ENCODE results near the gene CROCC.
"Not testable (repeated sequence)": the region's sequence is repeated elsewhere in the genome, so short reads cannot be mapped to it uniquely, and the experiment has no call there.

The CROCC gene

DNA sequence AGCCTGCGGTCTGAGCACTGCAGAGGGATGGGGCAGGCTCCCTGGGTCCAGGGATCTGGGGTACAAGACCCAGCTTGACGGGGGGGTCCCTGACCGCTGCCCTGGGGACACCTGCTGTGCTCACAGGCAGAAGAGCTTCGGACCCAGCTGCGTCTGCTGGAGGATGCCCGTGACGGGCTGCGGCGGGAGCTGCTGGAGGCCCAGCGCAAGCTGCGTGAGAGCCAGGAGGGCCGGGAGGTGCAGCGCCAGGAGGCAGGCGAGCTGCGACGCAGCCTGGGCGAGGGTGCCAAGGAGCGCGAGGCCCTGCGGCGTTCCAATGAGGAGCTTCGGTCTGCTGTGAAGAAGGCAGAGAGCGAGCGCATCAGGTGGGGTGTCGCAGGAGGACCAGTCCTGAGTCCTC lies 33.5 kb downstream of the CROCC start:
- H3K27ac Mint-ChIP-seq: no peak overlapping the region
- H3K4me1 Mint-ChIP-seq (ENCODE audit: low read depth): peaks cover 3% of the 10 kb centered on the region
- no peaks in the 10 kb centered on the region for H3K9me3 Mint-ChIP-seq
- H3K27me3 Mint-ChIP-seq (ENCODE audit: low read depth): no peaks in the 10 kb centered on the region
- DNase-seq (ENCODE audit: low spot score): no peak
- no peaks in the 10 kb centered on the region for H3K36me3 Mint-ChIP-seq (ENCODE audit: low read depth)
- no peak overlapping the region for H3K4me3 Mint-ChIP-seq

- H3K9me3 Mint-ChIP-seq: no peaks in the 10 kb centered on the region
- no peaks in the 10 kb centered on the region for H3K36me3 Mint-ChIP-seq (ENCODE audit: low read depth)
- DNase-seq (ENCODE audit: low spot score): no peak
- peaks cover 6% of the 10 kb centered on the region for H3K4me1 Mint-ChIP-seq (ENCODE audit: low read depth)
- H3K27ac Mint-ChIP-seq: no peak overlapping the region
- no peak overlapping the region for H3K4me3 Mint-ChIP-seq
- no peaks in the 10 kb centered on the region for H3K27me3 Mint-ChIP-seq (ENCODE audit: low read depth)
Observed at GRCh38 chr1:16956775-16957174, 35.0 kb downstream of the CROCC start.

GRCh38 chr1:16957731-16958130 lies 36.0 kb downstream of the CROCC start:
- Mint-ChIP-seq H3K4me3 (no peak overlapping the region), H3K27me3 (ENCODE audit: low read depth) (no peaks in the 10 kb centered on the region), H3K36me3 (ENCODE audit: low read depth) (no peaks in the 10 kb centered on the region), H3K4me1 (ENCODE audit: low read depth) (peaks cover 6% of the 10 kb centered on the region), H3K9me3 (no peaks in the 10 kb centered on the region), H3K27ac (no peak overlapping the region)
- no peak for DNase-seq (ENCODE audit: low spot score)

- H3K4me1 Mint-ChIP-seq (ENCODE audit: low read depth): peaks cover 6% of the 10 kb centered on the region
- H3K4me3 Mint-ChIP-seq: no peak overlapping the region
- H3K27ac Mint-ChIP-seq: no peak overlapping the region
- no peaks in the 10 kb centered on the region for H3K9me3 Mint-ChIP-seq
- H3K27me3 Mint-ChIP-seq (ENCODE audit: low read depth): no peaks in the 10 kb centered on the region
- DNase-seq (ENCODE audit: low spot score): no peak
- no peaks in the 10 kb centered on the region for H3K36me3 Mint-ChIP-seq (ENCODE audit: low read depth)
Observed at GRCh38 chr1:16958475-16958874, 36.7 kb downstream of the CROCC start.

- Mint-ChIP-seq H3K36me3 (ENCODE audit: low read depth) (no peaks in the 10 kb centered on the region), H3K27me3 (ENCODE audit: low read depth) (no peaks in the 10 kb centered on the region), H3K9me3 (no peaks in the 10 kb centered on the region), H3K4me1 (ENCODE audit: low read depth) (peaks cover 6% of the 10 kb centered on the region), H3K27ac (no peak overlapping the region), H3K4me3 (peak overlapping the region; percentile 68)
- DNase-seq (ENCODE audit: low spot score): peak; percentile 82
Observed at GRCh38 chr1:16960560-16961296, 39.0 kb downstream of the CROCC start.

DNA sequence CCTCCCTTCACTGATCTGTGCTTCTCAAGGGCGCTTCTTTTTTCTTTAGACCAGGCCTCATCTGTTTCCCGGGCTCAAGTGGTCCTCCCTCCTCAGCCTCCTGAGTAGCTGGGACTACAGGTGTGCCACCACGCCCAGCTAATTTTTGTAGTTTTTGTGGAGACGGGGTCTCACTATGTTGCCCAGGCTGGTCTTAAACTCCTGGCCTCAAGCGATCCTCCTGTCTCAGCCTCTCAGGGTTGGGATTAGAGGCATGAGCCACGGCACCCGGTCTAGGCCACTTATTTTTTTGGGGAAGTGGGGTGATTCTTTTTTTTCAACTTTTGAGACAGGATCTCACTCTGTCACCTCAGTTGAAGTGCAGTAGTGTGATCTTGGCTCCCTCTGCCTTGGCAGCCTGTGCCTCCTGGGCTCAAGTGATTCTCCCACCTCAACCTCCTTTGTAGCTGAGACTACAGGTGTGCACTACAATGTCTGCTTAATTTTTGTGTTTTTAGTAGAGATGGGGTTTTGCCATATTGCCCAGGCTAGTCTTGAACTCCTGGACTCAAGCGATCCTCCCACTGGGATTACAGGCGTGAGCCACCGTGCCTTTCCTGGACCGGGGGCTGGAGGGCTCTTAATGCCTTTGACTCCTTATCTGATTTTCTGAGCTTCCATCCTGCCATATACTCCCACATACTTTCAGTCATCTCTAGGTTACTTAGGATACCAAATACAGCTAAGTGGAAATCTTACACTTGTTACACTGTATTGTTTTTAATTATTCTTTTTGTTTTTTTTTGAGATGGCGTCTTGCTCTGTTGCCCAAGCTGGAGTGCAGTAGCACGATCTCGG lies 39.8 kb downstream of the CROCC start:
- peak overlapping the region; percentile 68 for H3K4me3 Mint-ChIP-seq
- no peaks in the 10 kb centered on the region for H3K36me3 Mint-ChIP-seq (ENCODE audit: low read depth)
- peak overlapping the region; percentile 8 for H3K27ac Mint-ChIP-seq
- no peak for DNase-seq (ENCODE audit: low spot score)
- H3K4me1 Mint-ChIP-seq (ENCODE audit: low read depth): peaks cover 6% of the 10 kb centered on the region
- H3K9me3 Mint-ChIP-seq: no peaks in the 10 kb centered on the region
- no peaks in the 10 kb centered on the region for H3K27me3 Mint-ChIP-seq (ENCODE audit: low read depth)

- not testable (repeated sequence) for H3K4me3 Mint-ChIP-seq; H3K27me3 Mint-ChIP-seq (ENCODE audit: low read depth); H3K36me3 Mint-ChIP-seq (ENCODE audit: low read depth); H3K4me1 Mint-ChIP-seq (ENCODE audit: low read depth); DNase-seq (ENCODE audit: low spot score); H3K27ac Mint-ChIP-seq; H3K9me3 Mint-ChIP-seq
Observed at GRCh38 chr1:16964169-16964568, 42.4 kb downstream of the CROCC start.

GRCh38 chr1:16965486-16966067 lies 43.8 kb downstream of the CROCC start:
- Mint-ChIP-seq H3K9me3 (no peaks in the 10 kb centered on the region), H3K36me3 (ENCODE audit: low read depth) (no peaks in the 10 kb centered on the region), H3K4me1 (ENCODE audit: low read depth) (peaks cover under 1% of the 10 kb centered on the region), H3K27me3 (ENCODE audit: low read depth) (no peaks in the 10 kb centered on the region), H3K4me3 (no peak overlapping the region), H3K27ac (no peak overlapping the region)
- DNase-seq (ENCODE audit: low spot score): no peak

- H3K36me3 Mint-ChIP-seq (ENCODE audit: low read depth): no peaks in the 10 kb centered on the region
- H3K4me1 Mint-ChIP-seq (ENCODE audit: low read depth): no peaks in the 10 kb centered on the region
- no peak for DNase-seq (ENCODE audit: low spot score)
- no peak overlapping the region for H3K27ac Mint-ChIP-seq
- no peak overlapping the region for H3K4me3 Mint-ChIP-seq
- no peaks in the 10 kb centered on the region for H3K9me3 Mint-ChIP-seq
- no peaks in the 10 kb centered on the region for H3K27me3 Mint-ChIP-seq (ENCODE audit: low read depth)
Observed at GRCh38 chr1:16966282-16966681, 44.6 kb downstream of the CROCC start.

DNA sequence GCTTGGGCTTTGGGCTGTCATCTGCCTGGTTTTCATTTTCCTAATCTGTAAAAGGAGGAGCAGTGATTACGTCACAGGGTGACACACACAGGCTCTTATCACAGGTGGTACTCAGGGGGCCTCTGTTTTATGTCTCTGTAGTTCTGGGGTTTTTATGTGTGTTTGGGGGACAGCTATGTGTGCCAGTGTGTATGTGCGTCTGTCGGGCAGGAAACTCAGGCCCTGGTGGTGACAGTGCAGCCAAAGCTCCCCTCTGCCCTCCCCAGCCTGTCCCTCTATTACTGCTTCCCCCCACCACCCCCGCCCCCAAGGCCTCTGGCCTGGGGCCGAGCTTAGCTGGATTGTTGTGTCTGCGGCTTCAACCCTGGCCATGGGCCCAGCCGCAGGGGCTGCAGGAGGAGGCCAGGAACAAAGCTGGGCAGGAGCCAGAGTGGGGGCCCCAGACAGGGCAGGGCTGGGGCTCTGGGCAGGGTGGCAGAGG lies 45.4 kb downstream of the CROCC start:
- DNase-seq (ENCODE audit: low spot score): no peak
- Mint-ChIP-seq H3K9me3 (no peaks in the 10 kb centered on the region), H3K4me3 (no peak overlapping the region), H3K36me3 (ENCODE audit: low read depth) (no peaks in the 10 kb centered on the region), H3K27me3 (ENCODE audit: low read depth) (no peaks in the 10 kb centered on the region), H3K27ac (no peak overlapping the region), H3K4me1 (ENCODE audit: low read depth) (no peaks in the 10 kb centered on the region)

GRCh38 chr1:16967962-16968361 lies 46.2 kb downstream of the CROCC start:
- no peaks in the 10 kb centered on the region for H3K9me3 Mint-ChIP-seq
- no peaks in the 10 kb centered on the region for H3K27me3 Mint-ChIP-seq (ENCODE audit: low read depth)
- DNase-seq (ENCODE audit: low spot score): no peak
- H3K36me3 Mint-ChIP-seq (ENCODE audit: low read depth): no peaks in the 10 kb centered on the region
- no peak overlapping the region for H3K27ac Mint-ChIP-seq
- H3K4me1 Mint-ChIP-seq (ENCODE audit: low read depth): no peaks in the 10 kb centered on the region
- H3K4me3 Mint-ChIP-seq: no peak overlapping the region

GRCh38 chr1:16968372-16968771 lies 46.6 kb downstream of the CROCC start:
- DNase-seq (ENCODE audit: low spot score): no peak
- H3K4me3 Mint-ChIP-seq: no peak overlapping the region
- H3K36me3 Mint-ChIP-seq (ENCODE audit: low read depth): no peaks in the 10 kb centered on the region
- H3K27me3 Mint-ChIP-seq (ENCODE audit: low read depth): no peaks in the 10 kb centered on the region
- H3K9me3 Mint-ChIP-seq: no peaks in the 10 kb centered on the region
- no peaks in the 10 kb centered on the region for H3K4me1 Mint-ChIP-seq (ENCODE audit: low read depth)
- no peak overlapping the region for H3K27ac Mint-ChIP-seq

- H3K4me1 Mint-ChIP-seq (ENCODE audit: low read depth): no peaks in the 10 kb centered on the region
- no peak overlapping the region for H3K4me3 Mint-ChIP-seq
- no peaks in the 10 kb centered on the region for H3K36me3 Mint-ChIP-seq (ENCODE audit: low read depth)
- H3K27ac Mint-ChIP-seq: no peak overlapping the region
- no peak for DNase-seq (ENCODE audit: low spot score)
- no peaks in the 10 kb centered on the region for H3K27me3 Mint-ChIP-seq (ENCODE audit: low read depth)
- H3K9me3 Mint-ChIP-seq: no peaks in the 10 kb centered on the region
Observed at GRCh38 chr1:16969057-16969611, 47.4 kb downstream of the CROCC start.

DNA sequence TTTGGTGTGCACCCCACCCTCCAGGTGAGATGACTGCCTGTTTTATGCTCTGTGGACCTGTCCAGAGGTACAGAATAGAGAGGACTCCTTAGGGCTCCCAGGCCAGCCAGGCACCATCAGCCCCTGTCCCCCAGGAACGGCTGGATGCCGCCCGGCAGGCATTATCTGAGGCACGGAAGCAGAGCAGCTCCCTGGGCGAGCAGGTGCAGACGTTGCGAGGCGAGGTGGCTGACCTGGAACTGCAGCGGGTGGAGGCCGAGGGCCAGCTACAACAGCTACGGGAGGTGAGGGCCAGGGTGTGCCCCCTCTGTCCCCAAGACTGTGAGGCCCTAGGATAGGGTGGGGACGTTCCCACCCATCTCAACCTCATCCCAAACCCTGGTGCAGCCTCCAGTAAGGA lies 47.9 kb downstream of the CROCC start:
- Mint-ChIP-seq H3K9me3 (no peaks in the 10 kb centered on the region), H3K4me3 (no peak overlapping the region), H3K4me1 (ENCODE audit: low read depth) (no peaks in the 10 kb centered on the region), H3K27ac (no peak overlapping the region), H3K36me3 (ENCODE audit: low read depth) (no peaks in the 10 kb centered on the region), H3K27me3 (ENCODE audit: low read depth) (no peaks in the 10 kb centered on the region)
- DNase-seq (ENCODE audit: low spot score): no peak
